ENCODE results near the gene ANKS1B.
"Not testable (repeated sequence)": the region's sequence is repeated elsewhere in the genome, so short reads cannot be mapped to it uniquely, and the experiment has no call there.

Gene ANKS1B

GRCh38 chr12:99732131-99732530 is 252.6 kb downstream of the ANKS1B start:
- TF ChIP-seq, protein P1, sequence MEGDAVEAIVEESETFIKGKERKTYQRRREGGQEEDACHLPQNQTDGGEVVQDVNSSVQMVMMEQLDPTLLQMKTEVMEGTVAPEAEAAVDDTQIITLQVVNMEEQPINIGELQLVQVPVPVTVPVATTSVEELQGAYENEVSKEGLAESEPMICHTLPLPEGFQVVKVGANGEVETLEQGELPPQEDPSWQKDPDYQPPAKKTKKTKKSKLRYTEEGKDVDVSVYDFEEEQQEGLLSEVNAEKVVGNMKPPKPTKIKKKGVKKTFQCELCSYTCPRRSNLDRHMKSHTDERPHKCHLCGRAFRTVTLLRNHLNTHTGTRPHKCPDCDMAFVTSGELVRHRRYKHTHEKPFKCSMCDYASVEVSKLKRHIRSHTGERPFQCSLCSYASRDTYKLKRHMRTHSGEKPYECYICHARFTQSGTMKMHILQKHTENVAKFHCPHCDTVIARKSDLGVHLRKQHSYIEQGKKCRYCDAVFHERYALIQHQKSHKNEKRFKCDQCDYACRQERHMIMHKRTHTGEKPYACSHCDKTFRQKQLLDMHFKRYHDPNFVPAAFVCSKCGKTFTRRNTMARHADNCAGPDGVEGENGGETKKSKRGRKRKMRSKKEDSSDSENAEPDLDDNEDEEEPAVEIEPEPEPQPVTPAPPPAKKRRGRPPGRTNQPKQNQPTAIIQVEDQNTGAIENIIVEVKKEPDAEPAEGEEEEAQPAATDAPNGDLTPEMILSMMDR (conservative IDR thresholded peaks at IDR 0.05), result no peak
- H3K27ac ChIP-seq, result no peak overlapping the region

DNA sequence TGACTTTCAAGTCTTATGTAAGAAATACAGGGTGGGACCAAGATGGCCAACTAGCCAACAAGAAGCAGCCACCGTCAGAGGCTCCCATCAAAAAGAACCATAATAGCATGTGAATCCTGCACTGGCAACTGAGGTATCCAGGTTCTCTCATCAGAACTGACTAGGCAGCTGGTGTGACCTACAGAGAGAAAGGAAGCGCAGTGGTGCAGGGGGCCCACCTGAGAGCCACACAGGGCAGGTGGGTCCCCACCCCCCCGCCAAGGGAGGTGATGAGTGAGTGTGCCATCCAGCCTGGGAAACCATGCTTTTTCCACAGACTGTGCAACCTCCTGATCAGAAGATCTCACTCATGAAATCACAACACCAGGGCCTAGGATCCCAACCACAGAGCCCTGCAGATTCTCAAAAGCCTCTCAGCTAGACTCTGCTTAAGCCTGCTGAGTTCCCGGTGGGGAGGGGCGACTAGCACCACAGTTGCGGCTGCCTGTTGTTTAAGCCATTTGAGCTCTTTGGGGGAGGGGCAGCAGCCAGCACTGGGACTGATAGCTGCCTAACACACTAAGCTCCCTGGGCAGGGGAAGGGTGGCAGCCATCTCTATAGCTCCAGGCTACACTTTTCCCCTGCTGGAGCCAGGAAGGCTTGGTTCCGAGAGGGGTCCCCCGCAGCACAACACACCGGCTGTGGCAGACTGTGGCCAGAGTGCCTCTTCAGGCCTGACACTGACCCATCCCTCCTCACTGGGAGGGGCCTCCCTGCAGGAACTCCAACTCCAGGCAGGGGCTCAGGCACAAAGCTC is 261.8 kb downstream of the ANKS1B start:
- no peak overlapping the region for H3K27ac ChIP-seq

GRCh38 chr12:99721715-99722275 is 262.9 kb downstream of the ANKS1B start:
- TF ChIP-seq, protein P1 (conservative IDR thresholded peaks at IDR 0.05), result no peak
- no peak overlapping the region for H3K27ac ChIP-seq

More for the DNA sequence above, 261.8 kb downstream of the ANKS1B start:
- TF ChIP-seq, protein P1 (conservative IDR thresholded peaks at IDR 0.05), result no peak

- H3K27ac ChIP-seq, result not testable (repeated sequence)
Measured at GRCh38 chr12:99720083-99720465, 264.7 kb downstream of the ANKS1B start.

DNA sequence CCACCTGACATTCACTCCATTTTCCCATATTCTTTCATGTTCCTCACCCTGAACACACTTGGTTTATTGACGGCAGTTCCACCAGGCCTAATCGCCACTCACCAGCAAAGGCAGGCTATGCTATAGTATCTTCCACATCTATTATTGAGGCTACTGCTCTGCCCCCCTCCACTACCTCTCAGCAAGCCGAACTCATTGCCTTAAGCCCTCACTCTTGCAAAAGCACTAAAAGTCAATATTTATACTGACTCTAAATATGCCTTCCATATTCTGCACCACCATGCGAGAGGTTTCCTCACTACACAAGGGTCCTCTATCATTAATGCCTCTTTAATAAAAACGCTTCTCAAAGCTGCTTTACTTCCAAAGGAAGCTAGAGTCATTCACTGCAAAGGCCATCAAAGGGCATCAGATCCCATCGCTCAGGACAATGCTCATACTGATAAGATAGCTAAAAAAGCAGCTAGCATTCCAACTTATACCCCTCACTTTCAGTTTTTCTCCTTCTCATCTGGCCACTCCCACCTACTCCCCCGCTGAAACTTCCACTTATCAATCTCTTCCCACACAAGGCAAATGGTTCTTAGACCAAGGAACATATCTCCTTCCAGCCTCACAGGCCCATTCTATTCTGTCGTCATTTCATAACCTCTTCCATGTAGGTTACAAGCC is 265.2 kb downstream of the ANKS1B start:
- H3K27ac ChIP-seq, result not testable (repeated sequence)

DNA sequence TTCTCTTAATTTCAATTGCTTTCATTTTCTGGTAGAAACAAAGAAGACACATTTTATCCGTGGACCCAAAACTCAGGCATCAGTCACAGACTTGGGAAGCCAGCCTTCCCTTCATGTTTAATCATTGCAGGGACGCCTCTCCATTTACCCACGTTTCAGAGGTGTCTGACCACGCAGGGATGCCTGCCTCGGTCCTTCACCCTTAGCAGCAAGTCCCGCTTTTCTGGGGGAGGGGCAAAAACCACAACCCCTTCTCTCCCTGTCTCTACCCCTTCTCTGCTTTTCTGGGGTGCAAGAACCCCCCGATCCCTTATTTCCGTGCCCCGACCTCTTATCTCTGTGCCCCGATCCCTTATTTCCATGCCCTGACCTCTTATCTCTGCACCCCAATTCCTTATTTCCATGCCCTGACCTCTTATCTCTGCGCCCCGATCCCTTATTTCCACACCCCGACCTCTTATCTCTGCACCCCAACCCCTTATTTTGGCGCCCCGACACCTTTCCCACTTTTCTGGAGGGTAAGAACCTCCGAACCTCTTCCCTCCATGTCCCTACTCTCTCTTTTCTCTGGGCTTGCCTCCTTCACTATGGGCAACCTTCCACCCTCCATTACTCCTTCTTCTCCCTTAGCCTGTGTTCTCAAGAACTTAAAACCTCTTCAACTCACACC is 268.8 kb downstream of the ANKS1B start:
- not testable (repeated sequence) for H3K27ac ChIP-seq

GRCh38 chr12:99714921-99715320 is 269.8 kb downstream of the ANKS1B start:
- H3K27ac ChIP-seq, result not testable (repeated sequence)

GRCh38 chr12:99713946-99714520 is 270.7 kb downstream of the ANKS1B start:
- TF ChIP-seq, protein P1 (conservative IDR thresholded peaks at IDR 0.05), result no peak
- no peak overlapping the region for H3K27ac ChIP-seq

DNA sequence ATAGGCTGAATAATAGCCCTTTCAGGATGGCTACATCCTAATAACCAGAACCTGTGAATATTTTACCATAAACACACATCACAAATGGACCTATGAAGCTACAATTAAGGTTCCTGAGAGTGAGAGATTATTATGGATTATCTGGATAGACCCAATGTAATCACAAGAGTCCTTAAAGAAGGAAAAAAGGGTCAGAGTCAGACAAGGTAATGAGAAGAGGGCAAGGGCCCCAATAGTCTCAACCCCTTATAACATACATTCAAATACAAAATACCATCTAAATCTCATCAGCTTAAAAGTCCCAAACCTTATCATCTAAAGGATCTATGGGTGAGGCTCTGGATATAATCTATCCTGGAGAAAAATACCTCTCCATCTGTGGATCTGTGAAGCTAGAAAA is 272.5 kb downstream of the ANKS1B start:
- TF ChIP-seq, protein P1 (conservative IDR thresholded peaks at IDR 0.05), result no peak
- no peak overlapping the region for H3K27ac ChIP-seq

All from VCaP (cell line).